DND-41 (cell line): Measurements from ENCODE around the gene MRPL58.

Source experiments
- CTCF ChIP-seq: IDR thresholded peaks from 2 replicates; pipeline ENCODE4 v1.5.1; 2012; ENCODE audit warnings: borderline replicate concordance, low read length, moderate library complexity, mild to moderate bottlenecking; ENCODE audit not compliant: poor library complexity, severe bottlenecking; ENCODE audit errors: extremely low read depth
- EZH2 ChIP-seq: IDR thresholded peaks from 3 replicates; pipeline ENCODE4 v1.6.1; 2012; ENCODE audit warnings: borderline replicate concordance, low read depth, mild to moderate bottlenecking, moderate library complexity, low read length, inconsistent platforms; ENCODE audit not compliant: severe bottlenecking

GRCh38 chr17:75012096-75012345 is 449 bp upstream of the MRPL58 start:
- TF ChIP-seq CTCF (no peak), EZH2 (no peak)
